Dendritic cell treated with granulocyte-macrophage colony-stimulating factor and Interleukin-4, amounts not matched to agents 40 ng/mL and 50 ng/mL, for 4 days (primary cell): Measurements from ENCODE around the gene CCDC85C.

Experiments
- H3K27ac Mint-ChIP-seq: one replicate; pipeline ENCODE4 v1.8.0; 2022; ENCODE audit warnings: mild to moderate bottlenecking, mixed read lengths
- H3K27me3 Mint-ChIP-seq: one replicate; pipeline ENCODE4 v1.8.0; 2022; ENCODE audit warnings: mild to moderate bottlenecking, mixed read lengths
- H3K36me3 Mint-ChIP-seq: one replicate; pipeline ENCODE4 v1.8.0; 2022; ENCODE audit warnings: low read depth, mixed read lengths
- H3K4me1 Mint-ChIP-seq: one replicate; pipeline ENCODE4 v1.8.0; 2022; ENCODE audit warnings: low read depth, mixed read lengths
- H3K4me3 Mint-ChIP-seq: one replicate; pipeline ENCODE4 v1.8.0; 2022; ENCODE audit warnings: mild to moderate bottlenecking, moderate library complexity, mixed read lengths
- H3K9me3 Mint-ChIP-seq: one replicate; pipeline ENCODE4 v1.8.0; 2022; ENCODE audit warnings: mixed read lengths
- intact Hi-C: fragments of 100-400 bp; cut with micrococcal nuclease; formaldehyde crosslinking; loops from one replicate; pipeline ENCODE4 v1.15.0; 2022

The CCDC85C gene

DNA sequence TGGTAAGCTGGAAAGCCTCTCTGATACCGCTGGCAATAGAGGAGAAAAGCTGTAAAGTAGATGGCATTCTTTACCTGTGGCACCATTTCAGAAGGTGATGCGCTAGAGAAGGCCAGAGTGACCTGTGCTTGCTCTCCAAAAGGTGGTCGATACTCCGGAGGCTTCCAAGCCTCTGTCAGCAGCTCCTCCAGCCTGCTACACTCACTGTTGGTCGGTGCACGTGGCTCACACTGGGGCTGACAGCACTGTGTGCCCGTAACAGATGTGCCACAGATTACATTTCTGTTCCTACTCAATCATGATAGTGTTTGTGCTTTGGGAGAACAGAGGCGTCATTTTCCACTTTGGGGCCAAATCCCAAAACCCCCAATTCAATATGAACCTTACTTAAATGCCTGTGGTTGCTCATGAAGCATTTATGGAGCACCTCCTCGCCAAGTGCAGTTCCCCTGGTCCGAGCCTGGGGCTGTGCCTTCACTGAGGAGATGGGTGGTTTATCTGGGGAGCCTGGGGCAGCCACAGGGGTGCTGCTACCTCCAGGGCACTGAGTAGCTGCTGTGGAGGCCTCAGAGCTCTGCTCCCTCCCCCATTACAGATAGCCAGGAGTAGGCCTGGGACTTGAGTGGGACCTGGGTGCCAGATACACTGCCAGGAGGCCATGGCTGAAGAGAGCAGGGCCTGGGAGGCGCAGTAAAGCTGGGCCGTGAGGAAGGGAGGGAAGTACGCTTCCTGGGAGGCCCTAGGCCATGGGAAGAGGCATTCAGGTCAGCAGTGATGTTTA is 96.0 kb downstream of the CCDC85C start:
- Mint-ChIP-seq H3K36me3 (peaks cover 98% of the 10 kb centered on the region), H3K27me3 (no peaks in the 10 kb centered on the region), H3K27ac (no peak overlapping the region), H3K9me3 (no peaks in the 10 kb centered on the region), H3K4me3 (no peak overlapping the region), H3K4me1 (no peaks in the 10 kb centered on the region)
- intact Hi-C loops: no loop called here

DNA sequence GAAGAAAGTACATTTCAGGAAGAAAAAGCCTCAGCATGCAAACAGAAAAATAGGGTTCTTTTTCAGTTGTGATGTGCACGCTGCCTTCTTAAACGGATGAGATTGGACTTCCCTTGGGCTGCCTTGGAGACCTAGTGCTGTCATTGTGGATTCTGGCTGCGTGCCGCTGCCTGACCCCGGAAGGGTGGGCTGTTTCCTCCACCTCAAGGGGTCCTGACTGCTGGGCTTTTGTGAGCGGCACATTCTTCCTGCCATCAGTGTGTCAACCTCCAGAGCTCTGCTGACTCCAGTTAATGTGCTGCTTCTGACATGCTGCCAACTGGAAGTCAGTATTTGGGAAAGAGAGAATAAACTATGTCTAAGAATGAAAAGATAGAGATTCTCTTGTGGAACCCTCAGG is 97.7 kb downstream of the CCDC85C start:
- H3K4me1 Mint-ChIP-seq: no peaks in the 10 kb centered on the region
- H3K4me3 Mint-ChIP-seq: no peak overlapping the region
- intact Hi-C loops: no loop called here
- no peaks in the 10 kb centered on the region for H3K9me3 Mint-ChIP-seq
- H3K27ac Mint-ChIP-seq: no peak overlapping the region
- no peaks in the 10 kb centered on the region for H3K27me3 Mint-ChIP-seq
- H3K36me3 Mint-ChIP-seq: peaks cover 98% of the 10 kb centered on the region

- intact Hi-C loops: no loop called here
- H3K27ac Mint-ChIP-seq: no peak overlapping the region
These were observed 98.9 kb downstream of the CCDC85C start for GRCh38 chr14:99505089-99505488.

DNA sequence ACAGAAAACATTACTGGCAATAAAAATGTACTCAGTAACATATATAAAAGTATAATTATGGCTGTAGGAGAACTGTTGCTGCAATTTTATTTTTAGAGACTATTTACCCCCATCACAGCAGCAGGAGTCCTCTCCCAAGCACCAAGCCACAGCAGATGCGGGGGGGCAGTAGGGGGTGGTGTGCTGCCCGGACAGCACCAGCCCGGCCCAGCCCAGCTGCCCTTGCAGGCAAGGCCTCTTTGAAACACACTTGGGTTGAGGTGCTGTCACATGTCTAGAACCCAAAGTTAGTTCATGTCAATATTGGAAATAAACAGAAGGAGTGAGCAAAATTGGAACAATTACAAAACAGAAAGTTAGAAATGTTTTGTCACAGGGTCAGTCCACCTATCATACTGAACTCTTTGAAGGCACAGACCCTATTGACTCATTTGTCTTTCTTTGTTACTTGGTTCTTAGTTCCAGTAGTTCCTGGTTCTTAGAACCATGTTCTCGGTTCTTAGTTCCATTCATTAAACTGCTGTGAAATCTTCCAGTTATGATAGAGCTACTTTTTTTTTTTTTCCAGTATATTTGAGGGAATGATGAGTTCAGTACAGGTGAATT is 100.1 kb downstream of the CCDC85C start:
- Mint-ChIP-seq H3K4me3 (no peak overlapping the region), H3K4me1 (no peaks in the 10 kb centered on the region), H3K27me3 (no peaks in the 10 kb centered on the region), H3K27ac (no peak overlapping the region), H3K9me3 (no peaks in the 10 kb centered on the region), H3K36me3 (peaks cover 98% of the 10 kb centered on the region)
- intact Hi-C loops: no loop called here

More at GRCh38 chr14:99505089-99505488, 98.9 kb downstream of the CCDC85C start:
- Mint-ChIP-seq H3K9me3 (no peaks in the 10 kb centered on the region), H3K4me3 (no peak overlapping the region), H3K36me3 (peaks cover 100% of the 10 kb centered on the region), H3K4me1 (no peaks in the 10 kb centered on the region), H3K27me3 (no peaks in the 10 kb centered on the region)

GRCh38 chr14:99502989-99503421 is 101.0 kb downstream of the CCDC85C start:
- Mint-ChIP-seq H3K36me3 (peaks cover 98% of the 10 kb centered on the region), H3K27ac (no peak overlapping the region), H3K4me3 (no peak overlapping the region), H3K27me3 (no peaks in the 10 kb centered on the region), H3K4me1 (no peaks in the 10 kb centered on the region), H3K9me3 (no peaks in the 10 kb centered on the region)
- intact Hi-C loops: no loop called here

DNA sequence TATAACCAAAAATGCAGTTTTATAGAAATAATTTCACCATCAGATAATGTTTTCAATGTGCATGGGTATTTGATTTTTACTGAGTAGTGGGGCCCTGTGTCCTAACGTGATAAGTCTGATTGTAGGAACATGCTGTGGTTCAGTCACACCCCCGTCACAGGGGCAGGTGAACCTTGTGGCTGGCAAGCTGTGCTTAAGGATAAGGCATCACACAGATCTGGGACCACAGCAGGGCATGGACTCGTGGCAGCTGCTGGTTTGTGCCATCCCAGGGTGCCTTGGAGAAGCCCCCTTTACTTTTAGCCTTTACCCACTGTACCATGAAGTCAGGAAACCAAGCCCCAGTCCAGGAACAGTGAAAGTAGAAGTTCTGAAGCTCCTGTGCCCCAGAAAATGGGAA is 106.1 kb downstream of the CCDC85C start:
- Mint-ChIP-seq H3K27me3 (no peaks in the 10 kb centered on the region), H3K27ac (no peak overlapping the region), H3K9me3 (no peaks in the 10 kb centered on the region), H3K4me1 (no peaks in the 10 kb centered on the region), H3K4me3 (no peak overlapping the region), H3K36me3 (peaks cover 98% of the 10 kb centered on the region)
- intact Hi-C loops: no loop called here

- Mint-ChIP-seq H3K27ac (no peak overlapping the region), H3K4me1 (no peaks in the 10 kb centered on the region)
These were observed 106.7 kb downstream of the CCDC85C start for GRCh38 chr14:99497341-99497740.

GRCh38 chr14:99484106-99484505 is 119.9 kb downstream of the CCDC85C start:
- Mint-ChIP-seq H3K9me3 (no peaks in the 10 kb centered on the region), H3K4me3 (no peak overlapping the region), H3K4me1 (peaks cover 51% of the 10 kb centered on the region), H3K27ac (no peak overlapping the region), H3K27me3 (no peaks in the 10 kb centered on the region), H3K36me3 (peaks cover 16% of the 10 kb centered on the region)
- intact Hi-C loops: loop anchor here (10.0 kb wide), 1 partner anchor 449 kb away; no protein-coding TSS in a partner anchor

More at GRCh38 chr14:99497341-99497740, 106.7 kb downstream of the CCDC85C start:
- H3K36me3 Mint-ChIP-seq: peaks cover 98% of the 10 kb centered on the region
- no peaks in the 10 kb centered on the region for H3K9me3 Mint-ChIP-seq
- intact Hi-C loops: no loop called here
- H3K27me3 Mint-ChIP-seq: no peaks in the 10 kb centered on the region
- H3K4me3 Mint-ChIP-seq: no peak overlapping the region

GRCh38 chr14:99481745-99482099 is 122.3 kb downstream of the CCDC85C start:
- Mint-ChIP-seq H3K9me3 (no peaks in the 10 kb centered on the region), H3K27me3 (no peaks in the 10 kb centered on the region), H3K27ac (peak overlapping the region; percentile 98), H3K4me3 (peak overlapping the region; percentile 84), H3K4me1 (peaks cover 53% of the 10 kb centered on the region), H3K36me3 (peaks cover 26% of the 10 kb centered on the region)
- intact Hi-C loops: loop anchor here (2.0 to 10.0 kb wide), 2 partner anchors 201 to 447 kb away; no protein-coding TSS in a partner anchor

DNA sequence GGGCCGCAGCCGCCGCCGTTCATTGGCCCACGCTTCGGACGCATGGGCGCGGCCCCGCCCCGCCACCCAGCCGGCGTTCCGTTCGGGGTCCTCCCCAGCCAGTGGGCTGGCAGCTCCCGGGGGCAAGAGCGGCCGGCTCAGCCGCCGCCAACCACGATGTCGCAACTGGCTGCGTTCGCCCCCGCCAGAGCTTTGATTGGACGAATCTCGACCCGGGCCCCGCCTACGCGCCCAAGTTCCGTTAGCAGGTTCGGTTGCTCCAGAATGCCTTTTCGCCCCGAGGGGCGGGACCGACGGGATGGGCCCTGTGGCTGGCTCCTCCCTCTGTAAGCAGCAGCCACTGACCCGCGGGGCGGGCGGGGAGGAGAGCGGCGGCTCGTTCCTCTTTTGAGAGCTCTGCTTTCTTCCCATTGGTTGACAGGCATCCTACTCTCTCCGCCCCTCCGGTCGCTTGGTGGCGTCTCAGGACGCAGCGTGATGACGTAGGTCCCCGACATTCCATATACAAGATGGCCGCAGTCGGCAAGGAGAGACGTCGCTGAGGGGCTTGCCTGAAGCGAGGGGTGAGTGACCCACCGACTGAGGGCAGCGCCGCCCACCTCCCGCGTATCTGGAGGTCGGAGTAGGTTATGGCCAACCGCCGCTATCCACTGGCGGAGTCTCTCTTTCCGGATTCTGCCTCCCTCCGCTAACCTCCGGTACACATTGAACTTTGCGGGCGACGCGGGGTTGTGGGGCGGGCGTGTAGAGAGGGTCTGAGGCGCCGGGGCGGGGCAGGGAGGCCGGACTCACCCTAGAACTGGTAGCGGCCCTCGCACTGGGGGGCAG is 122.9 kb downstream of the CCDC85C start, which contains the start of gene CCNK:
Gene CCNK, plus strand, starts transcription at position 493 of the 828 bp plus-strand sequence. CDS start 11,269 bp downstream, outside the sequence.
- Mint-ChIP-seq H3K27ac (peak within 1 kb of the TSS; percentile 98), H3K27me3 (no peaks in the 10 kb centered on the region), H3K4me3 (peak within 1 kb of the TSS; percentile 94), H3K4me1 (peaks cover 47% of the 10 kb centered on the region), H3K36me3 (peaks cover 26% of the 10 kb centered on the region), H3K9me3 (no peaks in the 10 kb centered on the region)
- intact Hi-C loops: loop anchor here (2.0 to 10.0 kb wide), 2 partner anchors 202 to 446 kb away; no protein-coding TSS in a partner anchor

- intact Hi-C loops: loop anchor here (2.0 to 10.0 kb wide), 2 partner anchors 203 to 445 kb away; no protein-coding TSS in a partner anchor
- Mint-ChIP-seq H3K4me3 (peak within 1 kb of the TSS; percentile 94), H3K4me1 (peaks cover 50% of the 10 kb centered on the region)
These were observed 123.8 kb downstream of the CCDC85C start, which contains the start of gene SETD3 for GRCh38 chr14:99479906-99480869. TSS of gene SETD3 (minus strand) at chr14:99480859. CDS start at chr14:99465805, 15,054 bp downstream.

GRCh38 chr14:99479160-99479905 is 124.7 kb downstream of the CCDC85C start:
- Mint-ChIP-seq H3K36me3 (peaks cover 26% of the 10 kb centered on the region), H3K4me1 (peaks cover 50% of the 10 kb centered on the region), H3K27me3 (no peaks in the 10 kb centered on the region), H3K4me3 (peak overlapping the region; percentile 94), H3K27ac (peak overlapping the region; percentile 85), H3K9me3 (no peaks in the 10 kb centered on the region)
- intact Hi-C loops: no loop called here

More at GRCh38 chr14:99479906-99480869, 123.8 kb downstream of the CCDC85C start, which contains the start of gene SETD3:
- Mint-ChIP-seq H3K27me3 (no peaks in the 10 kb centered on the region), H3K27ac (peak within 1 kb of the TSS; percentile 98), H3K9me3 (no peaks in the 10 kb centered on the region), H3K36me3 (peaks cover 26% of the 10 kb centered on the region)
